GM21619 (cell line): ENCODE measurements around the gene STARD4.

ENCODE experiments used
- ATAC-seq: cut with Tn5 transposase; IDR thresholded peaks from one replicate; pipeline ENCODE4 v1.9.1; 2021; ENCODE audit not compliant: unreplicated experiment

The STARD4 gene, protein sequence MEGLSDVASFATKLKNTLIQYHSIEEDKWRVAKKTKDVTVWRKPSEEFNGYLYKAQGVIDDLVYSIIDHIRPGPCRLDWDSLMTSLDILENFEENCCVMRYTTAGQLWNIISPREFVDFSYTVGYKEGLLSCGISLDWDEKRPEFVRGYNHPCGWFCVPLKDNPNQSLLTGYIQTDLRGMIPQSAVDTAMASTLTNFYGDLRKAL

DNA sequence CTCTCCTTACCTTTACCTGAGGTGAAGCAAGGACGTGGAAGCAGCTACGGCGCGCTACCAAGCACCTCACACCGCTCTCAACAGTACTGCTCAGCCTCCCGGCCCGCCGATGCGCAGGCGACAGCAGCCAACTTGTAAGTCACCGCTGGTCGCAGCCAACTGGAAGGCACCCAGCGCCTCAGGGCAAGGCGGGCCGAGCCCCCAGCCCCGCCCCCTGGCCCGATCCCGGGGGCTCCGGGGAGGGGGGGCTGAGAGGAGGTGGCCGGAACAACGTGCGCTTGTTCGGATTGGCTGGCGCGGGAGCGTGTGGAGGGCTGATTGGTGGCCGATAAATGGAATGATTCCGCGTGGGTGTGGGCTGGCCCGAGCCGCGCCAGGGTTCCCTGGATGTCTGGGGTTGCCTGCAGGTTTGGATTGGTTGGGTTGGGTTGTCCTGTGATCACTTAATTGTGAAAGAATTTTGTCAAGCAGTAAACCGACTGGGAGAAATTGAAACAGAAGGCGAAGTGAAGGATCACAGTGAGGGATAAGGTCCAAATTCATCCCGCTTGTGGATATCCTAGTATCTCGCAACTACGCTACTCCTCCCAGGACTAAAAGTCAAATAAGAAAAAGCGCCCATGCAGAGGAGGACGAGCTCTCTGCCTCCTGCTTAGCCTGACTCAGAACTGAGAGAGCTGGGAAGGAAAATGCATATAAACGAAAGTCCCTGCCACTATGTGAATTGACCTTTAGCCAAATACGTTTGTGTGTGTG, at the start of gene STARD4:
STARD4 (minus strand) TSS at position 161 of the 756 bp plus-strand sequence. CDS start 5,102 bp downstream, outside the sequence.
- ATAC-seq, result peak; percentile 88

DNA sequence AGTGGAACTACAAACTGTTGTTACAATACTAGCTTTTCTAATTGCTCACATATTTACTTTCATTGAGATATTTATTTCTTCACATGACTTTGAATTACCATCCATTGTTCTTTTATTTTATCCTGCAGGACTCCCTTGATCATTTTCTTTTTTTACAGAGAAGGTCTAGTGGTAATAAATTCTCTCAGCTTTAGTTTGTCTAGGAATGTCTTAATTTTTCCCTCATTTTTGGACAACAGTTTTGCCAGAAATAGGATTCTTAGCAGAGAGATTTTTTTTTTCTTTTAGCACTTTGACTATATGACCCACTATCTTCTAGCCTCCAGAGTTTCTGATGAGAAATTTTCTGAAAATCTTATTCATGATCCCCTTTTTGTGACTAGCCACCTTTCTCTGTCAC, 47.3 kb upstream of the STARD4 start:
- no peak for ATAC-seq

DNA sequence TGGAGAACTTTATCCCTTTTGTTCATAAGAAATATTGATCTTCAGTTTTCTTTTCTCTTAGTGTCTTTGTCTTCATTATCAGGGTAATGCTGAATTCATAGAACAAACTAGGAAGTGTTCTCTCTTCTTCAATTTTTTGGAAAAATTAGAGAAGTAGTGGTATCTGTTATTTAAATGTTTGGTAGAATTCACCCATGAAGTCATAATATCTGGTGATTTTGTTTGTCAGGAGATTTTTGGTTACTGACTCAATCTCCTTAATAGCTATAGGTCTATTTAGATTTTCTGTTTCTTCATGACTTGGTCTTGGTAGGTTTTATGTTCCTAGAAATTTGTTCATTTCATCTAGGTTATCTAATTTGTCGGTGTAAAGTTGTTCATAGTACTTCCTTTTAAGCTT, 45.4 kb upstream of the STARD4 start:
- no peak for ATAC-seq

DNA sequence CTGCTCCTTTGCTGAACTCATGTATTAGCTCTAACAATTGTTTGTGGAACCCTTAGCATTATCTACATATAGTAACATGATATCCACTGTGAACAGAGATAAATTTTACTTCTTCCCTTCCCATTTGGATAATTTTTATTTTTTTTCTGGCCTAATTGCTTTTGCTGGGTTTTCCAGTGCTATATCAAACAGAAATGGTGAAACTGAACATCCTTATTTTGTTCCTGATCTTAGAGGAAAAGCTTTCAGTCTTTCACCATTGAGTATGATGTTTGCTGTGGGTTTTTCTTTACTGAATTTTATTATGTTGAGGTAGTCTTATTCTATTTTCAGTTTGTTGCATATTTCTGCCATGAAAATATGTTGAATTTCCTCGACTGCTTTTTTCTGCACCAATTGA, 44.8 kb upstream of the STARD4 start:
- ATAC-seq, result no peak

DNA sequence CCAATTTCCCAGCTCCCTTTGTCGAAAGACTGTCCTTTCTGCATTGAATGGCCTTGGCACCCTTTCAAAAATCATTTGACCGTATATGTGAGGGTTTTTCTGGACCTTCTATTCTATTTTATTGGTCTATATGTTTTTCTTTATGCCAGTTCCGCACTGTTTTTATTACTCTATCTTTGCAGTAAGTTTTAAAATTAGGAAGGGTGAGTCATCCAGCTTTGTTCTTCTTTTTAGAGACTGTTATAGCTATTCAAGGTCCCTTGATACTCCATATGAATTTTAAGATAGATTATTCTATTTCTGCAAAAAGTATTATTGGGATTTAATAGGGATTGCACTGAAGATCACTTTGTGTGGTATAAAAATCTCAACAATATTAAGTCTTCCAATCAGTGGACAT, 44.2 kb upstream of the STARD4 start:
- no peak for ATAC-seq

DNA sequence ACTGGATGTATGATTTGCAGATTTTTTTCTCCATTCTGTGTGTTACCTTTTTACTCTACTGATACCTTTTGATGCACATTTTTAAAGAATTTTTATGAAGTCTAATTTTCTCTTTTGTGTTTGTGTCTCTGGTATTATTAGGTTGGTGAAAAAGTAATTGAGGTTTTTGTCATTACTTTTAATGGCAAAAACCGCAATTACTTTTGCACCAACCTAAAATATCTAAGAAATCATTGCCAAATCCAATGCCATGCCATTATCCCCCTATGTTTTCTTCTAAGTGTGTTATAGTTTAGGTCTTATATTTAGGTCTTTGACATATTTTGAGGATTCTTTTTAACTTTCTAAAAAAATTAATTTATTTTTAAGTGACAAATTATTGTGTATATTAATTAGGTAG, 43.4 kb upstream of the STARD4 start:
- no peak for ATAC-seq

DNA sequence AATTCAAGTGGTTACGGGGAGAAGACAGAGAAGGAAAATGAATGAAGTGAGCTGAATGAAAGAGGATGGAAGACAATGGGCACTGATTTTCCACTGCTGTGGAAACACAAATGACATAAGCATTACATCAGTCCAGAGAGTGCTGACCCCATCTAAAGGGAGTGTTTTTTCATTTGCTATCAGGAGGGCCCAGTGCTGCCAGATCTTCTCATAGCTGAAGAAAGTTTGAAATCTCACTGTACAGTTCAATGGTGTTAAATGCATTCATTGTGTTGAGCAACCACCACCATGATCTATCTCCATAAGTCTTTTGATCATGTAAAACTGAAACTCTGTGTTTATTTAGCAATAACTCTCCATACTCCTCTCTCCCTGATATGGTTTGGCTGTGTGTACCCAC, 41.5 kb upstream of the STARD4 start:
- ATAC-seq, result no peak

DNA sequence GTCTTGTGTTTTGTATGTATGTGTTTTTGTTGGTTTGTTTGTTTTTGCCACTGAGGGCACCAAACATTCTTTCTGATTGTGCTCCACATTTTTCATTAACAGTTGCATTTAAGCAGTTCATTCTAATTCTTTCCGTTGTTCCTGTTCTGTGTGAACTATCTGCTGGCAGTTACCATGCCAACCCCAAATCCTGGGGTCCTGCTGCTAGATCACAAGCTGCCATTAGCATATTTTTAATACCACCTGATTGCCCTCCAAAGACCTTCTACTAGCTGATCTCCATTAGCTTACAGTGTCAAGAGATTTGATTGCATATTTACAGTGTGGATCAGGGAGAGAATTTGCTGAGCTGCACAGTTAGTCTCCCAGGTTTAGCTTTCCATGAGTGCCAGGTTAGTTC, 40.6 kb upstream of the STARD4 start:
- no peak for ATAC-seq

DNA sequence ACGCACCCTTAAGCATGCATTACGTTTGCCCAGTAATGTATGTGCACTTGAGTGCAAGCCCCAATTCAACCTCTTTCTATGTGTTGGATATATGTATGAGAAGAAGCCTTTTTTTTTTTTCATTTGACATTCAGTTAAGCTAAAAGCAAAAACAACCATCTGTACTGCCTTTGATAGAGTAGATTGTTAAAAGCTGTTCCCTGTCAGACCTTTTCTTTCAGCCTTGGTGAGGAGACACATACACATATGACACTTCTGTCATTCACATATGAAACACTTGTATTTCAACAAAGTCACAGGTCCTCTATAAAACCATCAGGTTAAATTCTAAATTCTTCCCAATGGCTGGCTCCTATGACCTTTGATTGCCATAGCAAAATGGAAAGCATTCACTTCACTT, 40.2 kb upstream of the STARD4 start:
- no peak for ATAC-seq

DNA sequence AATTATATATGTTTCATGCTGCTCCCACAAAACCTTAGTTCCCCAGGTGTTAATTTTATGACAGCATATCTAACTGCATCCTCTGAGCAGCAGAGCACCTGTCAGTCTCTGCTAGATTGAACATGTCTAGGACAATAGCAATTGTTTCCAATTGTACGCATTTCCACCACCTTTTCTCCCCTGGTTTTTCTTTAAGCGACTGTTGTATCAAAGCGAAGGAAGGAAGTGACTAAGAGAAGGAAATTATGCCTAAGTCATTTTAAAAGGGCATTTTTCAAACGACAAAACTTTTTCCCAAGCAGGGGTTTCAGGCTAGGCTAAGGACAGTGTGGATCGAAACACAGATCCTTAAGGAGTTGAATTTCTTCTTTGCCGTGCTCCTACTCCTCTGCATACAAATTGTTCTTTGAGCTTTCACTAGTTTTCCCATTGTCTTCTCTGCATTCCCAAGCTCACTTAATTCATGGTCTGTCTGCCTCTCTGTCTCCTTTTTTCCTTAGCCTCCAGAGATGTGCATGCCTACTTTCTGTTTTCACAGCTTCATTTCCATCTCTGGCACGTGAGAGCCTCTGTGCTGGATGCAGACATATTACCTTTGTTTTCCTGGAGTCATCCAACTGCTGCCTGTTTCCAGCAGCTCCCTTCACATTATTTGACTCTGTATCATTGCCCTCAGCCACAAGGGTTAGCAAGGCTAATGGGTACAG, 39.4 kb upstream of the STARD4 start:
- ATAC-seq, result no peak

DNA sequence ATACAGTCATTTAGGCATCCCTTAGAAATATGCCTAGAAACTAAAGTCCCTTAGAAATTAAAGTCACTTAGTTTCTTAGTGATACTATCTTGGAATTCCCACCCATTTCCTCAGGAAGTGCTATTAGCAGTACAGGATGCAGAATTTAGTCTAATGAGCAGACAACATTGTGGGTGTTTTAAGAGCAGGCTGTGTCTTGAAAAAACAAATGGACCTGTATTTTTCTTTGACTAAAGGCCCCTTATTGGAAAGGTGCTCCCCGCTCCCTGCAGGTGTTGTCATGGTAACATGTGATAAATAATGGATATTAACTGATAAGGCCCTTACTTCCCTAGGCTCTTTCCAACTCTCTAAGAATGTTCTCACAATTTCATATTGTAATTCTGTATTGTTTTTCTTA, 38.8 kb upstream of the STARD4 start:
- ATAC-seq, result no peak

DNA sequence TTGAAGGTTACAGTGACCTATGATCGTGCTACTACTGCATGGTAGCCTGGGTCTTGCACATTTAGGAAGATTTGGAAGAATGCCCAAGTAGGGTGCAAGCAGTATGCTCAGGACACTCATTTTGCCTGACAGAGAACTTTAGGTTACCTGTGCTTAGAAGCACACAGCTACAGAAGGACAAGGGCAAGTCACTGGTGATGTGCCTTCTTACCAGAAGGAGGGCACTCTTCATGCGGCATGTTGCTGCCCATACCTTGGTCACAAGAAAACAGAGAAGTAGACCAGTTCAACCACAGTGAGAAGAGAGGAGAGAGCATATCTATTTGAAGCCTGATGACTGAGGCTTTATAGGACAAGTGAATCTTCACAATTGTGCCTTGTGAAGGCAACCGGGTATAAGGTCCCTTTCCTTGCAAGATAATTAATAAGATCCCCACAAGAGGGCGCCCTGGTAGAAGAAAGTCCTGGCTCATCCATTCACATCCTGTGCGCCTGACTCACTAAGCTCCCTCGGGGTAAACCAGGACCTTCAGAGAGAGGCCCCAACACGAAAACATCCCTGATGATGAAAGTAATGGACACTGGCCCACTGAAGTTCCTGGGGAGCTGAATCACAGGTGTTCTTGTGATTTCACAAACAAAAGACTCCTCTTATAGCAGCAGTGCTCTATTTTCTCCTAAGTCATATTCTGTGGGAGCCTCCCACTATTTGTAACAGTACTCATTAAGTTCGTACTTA, 38.1 kb upstream of the STARD4 start:
- peak; percentile 92 for ATAC-seq

DNA sequence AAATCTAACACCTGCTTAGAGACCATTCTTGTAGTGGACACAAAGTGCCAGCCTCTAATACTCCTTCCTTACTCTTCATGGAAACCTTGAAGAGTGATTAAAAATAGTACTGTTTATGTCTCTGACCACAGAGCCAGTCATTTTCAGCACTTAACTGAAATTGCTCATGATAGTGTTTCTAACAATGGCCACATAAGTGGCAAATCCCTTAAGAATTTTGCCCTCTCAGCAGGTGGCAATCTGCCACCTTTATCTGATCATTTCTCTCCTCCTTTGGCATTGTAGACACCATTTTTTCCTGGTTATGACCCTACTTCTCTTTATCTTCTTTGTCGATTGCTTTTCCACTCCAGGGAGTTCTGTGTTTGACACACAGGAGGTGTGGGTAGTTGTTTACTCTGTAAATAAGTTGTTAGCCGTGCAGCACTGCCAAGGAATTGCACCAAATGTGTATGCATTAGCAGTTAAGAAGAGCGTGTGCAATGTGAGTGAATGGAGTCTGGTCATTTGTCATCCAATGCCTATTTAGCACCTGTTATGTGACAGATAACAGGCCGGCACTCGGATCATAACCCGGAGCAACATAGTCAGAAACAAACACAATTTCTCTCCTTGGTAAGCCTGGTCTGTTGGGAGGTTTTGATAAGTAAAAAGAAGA, 36.8 kb upstream of the STARD4 start:
- no peak for ATAC-seq

DNA sequence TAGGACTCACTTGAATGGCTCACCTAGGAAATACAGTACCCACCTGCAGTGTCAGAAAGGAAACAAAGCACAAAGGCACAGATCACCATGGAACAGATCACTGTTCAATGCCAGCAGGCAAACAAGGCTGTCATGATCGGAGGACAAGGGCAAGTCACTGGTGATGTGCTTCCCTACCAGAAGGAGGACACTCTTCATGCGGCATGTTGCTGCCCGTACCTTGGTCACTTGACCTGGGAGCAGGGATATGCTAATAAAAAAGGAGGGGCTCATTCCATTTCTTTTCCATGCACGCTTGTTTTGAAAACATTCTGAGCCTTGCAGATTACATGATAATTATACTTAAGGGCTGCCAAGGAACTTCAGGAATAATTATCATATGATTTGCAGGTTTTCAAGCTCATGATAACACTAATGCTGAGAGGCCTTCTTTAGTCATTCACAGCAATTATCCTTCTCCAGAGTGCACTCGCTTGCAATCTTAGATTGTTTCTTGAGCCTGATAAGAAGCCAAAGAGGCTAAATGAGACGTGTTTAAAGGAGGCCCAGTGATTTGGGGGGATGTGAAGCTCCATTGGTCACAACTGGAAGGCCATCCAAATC, 36.1 kb upstream of the STARD4 start:
- ATAC-seq, result no peak

DNA sequence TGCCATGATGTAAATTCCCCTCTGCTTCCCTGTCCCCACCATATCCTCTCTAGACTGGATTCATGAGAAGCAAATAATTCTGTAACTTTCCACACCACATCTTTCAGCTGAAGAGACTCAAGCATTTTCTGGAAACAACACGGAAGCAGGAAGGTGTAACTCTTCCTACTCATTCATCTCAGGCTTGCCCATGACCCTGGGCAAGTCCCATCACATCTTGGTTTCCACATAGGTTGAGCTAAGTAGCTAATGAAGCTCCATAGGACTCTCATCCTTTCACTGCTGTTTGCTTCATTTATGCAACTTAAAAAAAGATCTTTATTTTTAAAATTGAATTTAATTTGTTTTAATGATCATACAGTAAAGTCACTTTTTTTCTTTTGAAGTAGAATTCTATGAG, 32.7 kb upstream of the STARD4 start:
- no peak for ATAC-seq

DNA sequence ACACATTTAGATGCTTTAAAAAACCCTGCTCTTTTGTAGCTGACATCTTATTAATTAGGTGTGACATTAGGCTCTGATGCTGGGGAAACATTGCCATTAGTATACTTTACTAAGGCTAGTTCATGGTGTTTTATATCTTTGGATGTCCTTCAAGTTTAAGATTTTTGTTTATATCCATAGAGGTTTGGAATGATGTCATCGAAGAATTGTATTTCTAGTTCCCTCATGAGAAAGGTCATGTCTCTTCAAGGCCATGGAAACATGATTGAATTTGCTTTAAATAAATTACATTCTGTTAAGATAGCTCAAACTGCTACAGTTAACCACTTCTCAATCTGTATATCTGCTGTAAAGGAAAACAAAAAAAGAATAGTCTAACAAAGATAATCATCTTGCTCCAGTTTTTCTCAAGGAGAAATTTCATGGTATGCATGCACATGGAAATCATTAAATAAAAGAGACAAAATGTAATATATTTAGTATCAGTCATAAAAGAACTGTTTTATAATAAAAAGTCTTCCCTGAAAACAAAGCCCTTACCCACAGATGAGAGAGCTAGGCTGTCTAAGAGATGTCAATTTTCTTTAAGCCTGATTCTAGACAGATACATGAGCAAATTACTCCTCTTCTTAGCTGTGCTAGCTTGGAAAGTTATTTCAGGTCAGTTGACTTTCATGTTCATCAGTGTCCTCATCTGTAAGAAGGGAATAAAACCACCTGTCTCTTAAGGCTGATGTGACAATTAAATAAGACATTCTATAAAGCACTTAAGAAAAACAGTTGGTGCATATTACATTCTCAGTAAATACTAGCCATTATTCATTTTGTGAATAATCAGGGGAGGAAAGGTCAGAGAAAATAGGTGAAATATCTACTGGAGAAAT, 25.0 kb upstream of the STARD4 start:
- no peak for ATAC-seq

DNA sequence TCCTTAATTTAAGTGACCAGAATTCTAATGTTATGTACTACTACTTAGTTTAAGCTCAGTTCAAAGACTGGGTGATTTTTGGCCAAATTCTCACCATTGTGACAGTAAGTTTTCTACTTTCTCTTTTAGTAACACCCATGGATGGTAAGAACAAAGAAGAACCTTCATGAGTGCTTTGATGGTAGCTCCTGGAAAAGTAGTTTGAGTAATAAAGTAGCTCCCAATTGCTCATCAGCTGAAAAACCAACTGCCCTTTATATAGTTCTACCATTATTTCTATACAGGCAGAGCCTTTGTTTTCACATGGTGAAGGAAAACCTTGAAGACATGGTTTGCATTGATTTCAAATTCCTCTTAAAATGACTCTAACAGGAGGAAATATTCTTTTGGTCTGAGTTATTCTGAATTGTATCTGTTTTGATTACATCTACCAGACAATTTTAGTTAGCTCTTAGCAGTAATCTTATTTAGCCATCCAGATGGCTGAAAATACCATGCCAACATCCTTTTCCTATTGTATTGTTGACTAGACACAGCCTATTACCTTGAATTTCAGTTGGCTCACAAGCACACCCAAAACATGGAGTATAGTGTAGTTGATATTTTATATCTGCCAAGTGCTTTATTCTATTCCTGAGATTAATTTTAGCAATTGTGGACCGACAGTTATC, 23.7 kb upstream of the STARD4 start:
- no peak for ATAC-seq

DNA sequence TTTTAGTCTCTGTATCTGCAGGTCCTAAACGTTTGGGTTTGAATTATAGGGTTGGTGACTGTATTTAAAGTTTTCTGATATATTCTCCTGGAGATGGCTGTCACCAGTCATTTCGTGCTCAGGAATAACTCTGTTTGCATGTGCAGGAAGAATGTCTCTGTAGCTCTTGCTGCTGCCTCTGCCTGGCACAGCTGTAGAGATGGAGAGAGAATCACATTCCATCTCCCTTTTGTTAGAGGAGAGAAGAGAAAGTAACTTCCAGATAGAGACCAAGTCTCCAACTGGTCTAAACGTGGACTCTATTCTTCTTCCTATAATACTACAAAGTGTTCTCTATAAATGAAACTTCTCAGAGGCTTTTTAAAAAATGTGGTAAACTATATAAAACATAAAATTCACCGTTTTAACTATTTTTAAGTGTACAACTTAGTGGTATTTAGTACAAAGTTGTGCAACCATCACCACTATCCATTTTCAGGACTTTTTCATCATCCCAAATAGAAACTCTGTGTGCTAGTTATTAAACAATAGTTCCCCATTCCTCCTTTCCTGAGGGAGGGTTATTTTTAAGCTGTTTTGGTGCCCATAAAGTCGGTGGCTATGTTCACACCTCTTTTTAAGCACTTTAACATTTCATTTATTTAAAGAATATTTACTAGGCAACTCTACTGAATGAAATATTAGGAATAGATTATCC, 20.7 kb upstream of the STARD4 start:
- no peak for ATAC-seq
